DND-41 (cell line): ENCODE results near the gene RGCC.
"Not testable (repeated sequence)": the region's sequence is repeated elsewhere in the genome, so short reads cannot be mapped to it uniquely, and the experiment has no call there.

Experiments used
- ATAC-seq: fragments of 200-7000 bp; cut with Tn5 transposase; 3 replicates; pipeline ENCODE4 v1.9.1; 2021; ENCODE audit warnings: low read depth; ENCODE audit not compliant: insufficient read depth
- DNase-seq: peaks from one replicate; pipeline ENCODE4 v3.0.0-alpha.2; 2020
- H2AFZ ChIP-seq: 2 replicates; pipeline ENCODE4 v1.6.0; 2012; ENCODE audit warnings: low read depth, low read length
- H3K27ac ChIP-seq: 2 replicates; pipeline ENCODE4 v1.5.1; 2012; ENCODE audit warnings: low read length, inconsistent platforms
- H3K27me3 ChIP-seq: fragments of 200-600 bp; sonication (generic); 2 replicates; pipeline ENCODE4 v1.6.0; 2012; ENCODE audit warnings: low read length, mild to moderate bottlenecking, inconsistent platforms; ENCODE audit not compliant: insufficient read depth, poor library complexity
- H3K36me3 ChIP-seq: 2 replicates; pipeline ENCODE4 v1.5.1; 2012; ENCODE audit warnings: low read length, inconsistent platforms; ENCODE audit not compliant: insufficient read depth
- H3K4me1 ChIP-seq: 2 replicates; pipeline ENCODE4 v1.5.1; 2012; ENCODE audit warnings: mild to moderate bottlenecking, low read length; ENCODE audit not compliant: insufficient read depth
- H3K4me2 ChIP-seq: 2 replicates; pipeline ENCODE4 v1.6.0; 2012; ENCODE audit warnings: mild to moderate bottlenecking, moderate library complexity, low read length, inconsistent platforms; ENCODE audit not compliant: insufficient read depth
- H3K4me3 ChIP-seq, 2 experiments: fragments of 200-600 bp in 1 of 2; shearing (Covaris generic) in 1 of 2; 2 replicates each; pipeline ENCODE4 v1.5.1; 2012 to 2016; ENCODE audit warnings: inconsistent platforms in 2 of 2, low read length in 2 of 2, mild to moderate bottlenecking in 2 of 2, low read depth in 1 of 2, moderate library complexity in 1 of 2
- H3K79me2 ChIP-seq: 2 replicates; pipeline ENCODE4 v1.6.0; 2012; ENCODE audit warnings: low read length, inconsistent platforms; ENCODE audit not compliant: insufficient read depth
- H3K9ac ChIP-seq: 2 replicates; pipeline ENCODE4 v1.6.0; 2012; ENCODE audit warnings: low read depth, mild to moderate bottlenecking, inconsistent platforms, low read length, moderate library complexity
- H3K9me3 ChIP-seq: 2 replicates; pipeline ENCODE4 v1.5.1; 2012; ENCODE audit warnings: low read length, moderate library complexity, mild to moderate bottlenecking, inconsistent platforms; ENCODE audit not compliant: insufficient read depth, severe bottlenecking
- H4K20me1 ChIP-seq: 2 replicates; pipeline ENCODE4 v1.6.0; 2012; ENCODE audit warnings: low read length; ENCODE audit not compliant: insufficient read depth
- EZH2 ChIP-seq: IDR thresholded peaks from 3 replicates; pipeline ENCODE4 v1.6.1; 2012; ENCODE audit warnings: borderline replicate concordance, low read depth, mild to moderate bottlenecking, moderate library complexity, low read length, inconsistent platforms; ENCODE audit not compliant: severe bottlenecking
- TF ChIP-seq, protein P1 (sequence below): IDR thresholded peaks from 2 replicates; pipeline ENCODE4 v1.5.1; 2012; ENCODE audit warnings: borderline replicate concordance, low read length, moderate library complexity, mild to moderate bottlenecking; ENCODE audit not compliant: poor library complexity, severe bottlenecking; ENCODE audit errors: extremely low read depth

The RGCC gene

DNA sequence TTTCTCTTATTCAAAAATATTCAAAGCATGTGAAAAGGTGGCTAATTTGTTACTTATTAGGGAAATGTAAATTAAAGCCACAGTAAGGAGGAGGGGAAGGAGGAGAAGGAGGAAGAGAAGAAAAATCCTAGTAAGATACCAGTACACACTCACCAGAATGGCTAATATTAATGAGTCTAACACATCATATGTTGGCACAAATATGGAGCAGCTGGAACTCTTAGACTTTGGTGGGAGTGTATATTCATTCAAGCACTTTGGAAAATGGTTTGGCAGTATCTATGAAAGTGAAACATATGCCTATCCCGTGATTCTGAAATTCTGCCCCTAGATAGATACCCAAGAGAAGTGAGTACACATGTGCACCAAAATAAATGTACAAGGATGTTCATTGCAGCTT, 38.1 kb upstream of the RGCC start:
- Histone ChIP-seq H3K4me1 (peaks cover 16% of the 10 kb centered on the region), H3K4me3 (no peak overlapping the region), H3K36me3 (no peaks in the 10 kb centered on the region), H4K20me1 (no peaks in the 10 kb centered on the region), H3K79me2 (no peaks in the 10 kb centered on the region), H3K9me3 (no peaks in the 10 kb centered on the region), H3K27ac (no peak overlapping the region; the same call in 1 of the 2 replicates), H3K27me3 (no peaks in the 10 kb centered on the region), H3K4me2 (no peak overlapping the region), H3K9ac (no peak overlapping the region), H2AFZ (no peak overlapping the region)
- DNase-seq: no peak
- ATAC-seq: no peak
- TF ChIP-seq, protein P1, sequence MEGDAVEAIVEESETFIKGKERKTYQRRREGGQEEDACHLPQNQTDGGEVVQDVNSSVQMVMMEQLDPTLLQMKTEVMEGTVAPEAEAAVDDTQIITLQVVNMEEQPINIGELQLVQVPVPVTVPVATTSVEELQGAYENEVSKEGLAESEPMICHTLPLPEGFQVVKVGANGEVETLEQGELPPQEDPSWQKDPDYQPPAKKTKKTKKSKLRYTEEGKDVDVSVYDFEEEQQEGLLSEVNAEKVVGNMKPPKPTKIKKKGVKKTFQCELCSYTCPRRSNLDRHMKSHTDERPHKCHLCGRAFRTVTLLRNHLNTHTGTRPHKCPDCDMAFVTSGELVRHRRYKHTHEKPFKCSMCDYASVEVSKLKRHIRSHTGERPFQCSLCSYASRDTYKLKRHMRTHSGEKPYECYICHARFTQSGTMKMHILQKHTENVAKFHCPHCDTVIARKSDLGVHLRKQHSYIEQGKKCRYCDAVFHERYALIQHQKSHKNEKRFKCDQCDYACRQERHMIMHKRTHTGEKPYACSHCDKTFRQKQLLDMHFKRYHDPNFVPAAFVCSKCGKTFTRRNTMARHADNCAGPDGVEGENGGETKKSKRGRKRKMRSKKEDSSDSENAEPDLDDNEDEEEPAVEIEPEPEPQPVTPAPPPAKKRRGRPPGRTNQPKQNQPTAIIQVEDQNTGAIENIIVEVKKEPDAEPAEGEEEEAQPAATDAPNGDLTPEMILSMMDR: no peak
- TF ChIP-seq EZH2: no peak

DNA sequence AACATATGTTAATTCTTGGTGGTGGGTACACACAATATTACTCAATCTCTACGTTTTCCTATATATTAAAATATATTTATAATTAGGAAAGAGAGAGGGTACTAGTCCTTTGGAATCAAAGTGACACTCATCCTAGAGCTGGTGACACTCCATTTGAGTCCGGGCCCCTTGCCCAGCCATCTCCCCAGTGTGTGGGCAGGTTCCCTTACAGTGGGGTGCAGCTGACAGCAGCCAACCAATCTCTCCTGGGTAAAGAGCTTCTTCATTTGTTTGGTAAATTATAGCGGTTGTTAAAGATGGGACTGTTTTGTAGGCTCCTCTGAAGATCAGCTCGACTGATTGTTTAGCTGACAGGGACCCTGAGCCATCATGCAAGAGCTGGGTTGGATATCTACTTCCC, 37.2 kb upstream of the RGCC start:
- Histone ChIP-seq H3K4me2 (no peak overlapping the region), H4K20me1 (no peaks in the 10 kb centered on the region), H3K27me3 (no peaks in the 10 kb centered on the region), H2AFZ (no peak overlapping the region), H3K9ac (no peak overlapping the region), H3K27ac (no peak overlapping the region), H3K79me2 (no peaks in the 10 kb centered on the region), H3K4me3 (no peak overlapping the region), H3K36me3 (no peaks in the 10 kb centered on the region), H3K9me3 (no peaks in the 10 kb centered on the region), H3K4me1 (peaks cover 16% of the 10 kb centered on the region)
- no peak for TF ChIP-seq EZH2
- TF ChIP-seq, protein P1: no peak
- DNase-seq (no peak), ATAC-seq (no peak)

DNA sequence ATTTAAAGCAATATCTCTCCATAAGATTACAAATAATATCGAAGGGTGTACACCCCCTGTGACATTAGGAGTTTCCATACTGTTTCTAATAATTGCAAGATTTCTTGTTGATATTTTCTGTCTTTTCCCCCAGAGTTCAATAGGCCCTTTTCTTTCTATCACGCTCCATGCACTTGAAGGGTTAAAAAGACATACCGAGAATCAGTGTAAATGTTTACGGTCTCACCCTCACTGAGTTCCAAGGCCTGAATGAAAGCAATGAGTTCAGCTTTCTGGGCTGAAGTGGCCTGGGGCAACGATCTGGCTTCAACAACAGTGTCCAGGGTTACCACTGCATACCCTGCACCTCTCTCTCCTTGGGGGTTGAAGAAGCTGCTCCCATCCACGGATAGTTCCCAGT, 36.0 kb upstream of the RGCC start:
- not testable (repeated sequence) for H3K36me3 ChIP-seq, H3K27me3 ChIP-seq, H3K9me3 ChIP-seq, H2AFZ ChIP-seq, ATAC-seq, H3K27ac ChIP-seq, H3K4me3 ChIP-seq, DNase-seq, H3K9ac ChIP-seq, H4K20me1 ChIP-seq, H3K4me2 ChIP-seq, H3K79me2 ChIP-seq
- peaks cover 16% of the 10 kb centered on the region for H3K4me1 ChIP-seq

DNA sequence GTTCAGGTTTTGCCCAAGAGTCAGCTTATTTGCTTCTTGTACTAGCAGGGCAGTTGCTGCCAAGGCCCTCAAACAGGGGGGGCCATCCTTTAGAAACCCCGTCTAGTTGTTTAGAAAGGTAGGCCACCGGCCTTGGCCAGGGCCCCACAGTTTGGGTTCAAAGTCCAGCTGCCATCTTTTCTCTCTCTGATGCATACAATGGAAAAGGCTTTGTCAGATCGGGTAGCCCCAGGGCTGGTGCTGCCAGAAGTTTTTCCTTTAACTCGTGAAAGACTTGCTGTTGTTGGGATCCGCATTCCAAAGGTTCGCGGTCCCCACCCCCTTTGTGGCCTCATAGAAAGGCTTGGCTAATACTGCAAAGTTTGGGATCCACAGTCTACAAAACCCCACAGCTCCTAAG, 35.4 kb upstream of the RGCC start:
- peaks cover 16% of the 10 kb centered on the region for H3K4me1 ChIP-seq
- H3K27ac ChIP-seq, H3K9ac ChIP-seq, H3K4me3 ChIP-seq, DNase-seq, H3K4me2 ChIP-seq, H2AFZ ChIP-seq, H3K36me3 ChIP-seq, ATAC-seq, H4K20me1 ChIP-seq, H3K27me3 ChIP-seq, H3K79me2 ChIP-seq, H3K9me3 ChIP-seq: not testable (repeated sequence)

DNA sequence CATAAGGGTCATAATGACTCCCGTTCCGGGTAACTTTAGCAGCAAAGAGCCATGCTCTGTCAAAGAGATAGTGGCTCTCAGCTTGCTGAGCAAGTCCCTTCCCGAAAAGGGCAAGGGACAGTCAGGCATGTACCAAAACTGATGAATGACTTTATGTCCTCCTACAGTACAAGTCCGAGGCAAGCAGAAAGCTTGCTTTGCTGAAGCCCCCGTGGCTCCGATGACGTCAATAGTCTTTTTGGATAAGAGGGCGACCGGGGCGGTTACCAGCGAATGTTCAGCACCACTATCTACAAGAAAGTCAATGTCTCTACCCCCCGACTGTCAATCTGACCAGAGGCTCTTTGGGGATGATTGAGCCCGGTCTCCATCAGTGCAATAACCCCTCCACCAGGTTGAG, 34.1 kb upstream of the RGCC start:
- not testable (repeated sequence) for H2AFZ ChIP-seq, H3K4me2 ChIP-seq, ATAC-seq, H3K36me3 ChIP-seq, H3K79me2 ChIP-seq, H3K4me1 ChIP-seq, H3K9ac ChIP-seq, H3K27me3 ChIP-seq, H4K20me1 ChIP-seq, DNase-seq, H3K9me3 ChIP-seq, H3K4me3 ChIP-seq, H3K27ac ChIP-seq

DNA sequence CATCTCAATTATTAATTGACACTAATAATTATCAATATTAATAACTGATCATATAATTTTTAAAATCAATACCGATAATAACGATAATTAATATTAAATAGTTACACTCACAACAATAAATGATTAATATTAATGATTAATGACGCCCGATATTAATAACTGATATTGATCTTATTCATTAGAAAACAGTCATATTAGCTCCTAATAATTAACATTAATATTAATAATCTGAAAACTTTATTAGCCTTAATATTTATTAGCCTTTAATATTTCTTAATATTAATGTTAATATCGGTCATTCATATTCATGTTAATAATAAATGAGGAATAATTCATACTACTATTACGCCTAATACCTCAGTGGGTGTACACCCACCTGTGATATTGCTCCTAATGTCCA, 32.7 kb upstream of the RGCC start:
- not testable (repeated sequence) for H3K4me1 ChIP-seq, H3K36me3 ChIP-seq, H3K9me3 ChIP-seq, H3K27me3 ChIP-seq, H4K20me1 ChIP-seq, H3K4me3 ChIP-seq, ATAC-seq, H2AFZ ChIP-seq, DNase-seq, H3K9ac ChIP-seq, H3K27ac ChIP-seq, H3K79me2 ChIP-seq, H3K4me2 ChIP-seq
